Left lung (tissue), 10 donors: ENCODE data around the gene SLC9A9. TPM values are rescaled to one million over a fixed set of nuclear protein-coding genes. Genes with fewer than 3 reads are reported as not detected.

Experiments
- ATAC-seq: fragments of 200-7000 bp; cut with Tn5 transposase; one replicate; pipeline ENCODE4 v1.9.1; 2020; ENCODE audit warnings: moderate library complexity
- DNase-seq, 4 donors: peaks; one replicate each; pipeline ENCODE4 v3.0.0-alpha.2; 2013 to 2020
- H3K27ac ChIP-seq, 2 donors: fragments of 200-600 bp; sonication (generic) in 1 of 2; one replicate each; pipeline versions ENCODE4 v1.5.0 to v1.8.0; 2020 to 2021
- H3K27me3 ChIP-seq, 2 donors: fragments of 200-600 bp; sonication (generic) in 1 of 2; one replicate each; pipeline versions ENCODE4 v1.5.0 to v1.8.0; 2020 to 2021
- H3K36me3 ChIP-seq, 2 donors: fragments of 200-600 bp; sonication (generic) in 1 of 2; one replicate each; pipeline versions ENCODE4 v1.5.0 to v1.8.0; 2020 to 2021
- H3K4me1 ChIP-seq, 2 donors: fragments of 200-600 bp; one replicate each; pipeline ENCODE4 v1.8.0; 2021
- H3K4me3 ChIP-seq, 2 donors: fragments of 200-600 bp; sonication (generic) in 1 of 2; one replicate each; pipeline versions ENCODE4 v1.5.0 to v1.8.0; 2020 to 2021; ENCODE audit warnings: mild to moderate bottlenecking in 1 of 2
- H3K9me3 ChIP-seq, 2 donors: fragments of 200-600 bp; sonication (generic) in 1 of 2; one replicate each; pipeline versions ENCODE4 v1.5.0 to v1.8.0; 2020 to 2021
- CTCF ChIP-seq, 2 donors: fragments of 200-600 bp; sonication (generic) in 1 of 2; IDR thresholded peaks; one replicate each; pipeline versions ENCODE4 v1.5.0 to v1.8.0; 2021; ENCODE audit warnings: antibody characterized with exemption in 2 of 2
- intact Hi-C, 2 donors: fragments of 100-400 bp; cut with DNase I; formaldehyde crosslinking; loops; one replicate each; pipeline versions ENCODE4 v1.11.2 to v1.14.2; 2022
- polyA plus RNA-seq, 6 donors: library from polyadenylated mRNA; unstranded; fragments of 120-200 nt; gene quantifications; one replicate each; pipeline ENCODE4 v1.2.1, GENCODE V29; 2013; ENCODE audit not compliant: insufficient read length in 6 of 6
- total RNA-seq, 2 donors: library from RNA; stranded (reverse); fragmentation: NEBNext Ultra II Directional; extraction: Animal tissue kit (Norgen Biotek cat#: 25700); gene quantifications; one replicate each; pipeline ENCODE4 v1.2.1, GENCODE V29; 2021
- donor health status: DM: no; HTN: yes; CAD: no.
- donor health status: DM: no; HTN: no; CAD: no.

The SLC9A9 gene
- total and polyA plus RNA-seq, 8 donors = 13.9 to 19.6 (median 16.8) TPM

- Histone ChIP-seq H3K9me3 (no peaks in the 10 kb centered on the region), H3K27me3 (no peaks in the 10 kb centered on the region), H3K4me1 (no peaks in the 10 kb centered on the region), H3K36me3 (no peaks in the 10 kb centered on the region), H3K27ac (no peak overlapping the region), H3K4me3 (no peak overlapping the region)
- TF ChIP-seq CTCF (IDR thresholded peaks at IDR 0.05) = no peak
- intact Hi-C loops = no loop called here
- ATAC-seq (no peak), DNase-seq (no peak)
These were observed 64.4 kb downstream of the SLC9A9 start for GRCh38 chr3:143783851-143784370.

GRCh38 chr3:143775459-143775858 lies 72.8 kb downstream of the SLC9A9 start:
- no peak overlapping the region for H3K4me3 ChIP-seq
- DNase-seq (peak in 1 of 4 donors; percentile 51), ATAC-seq (peak; percentile 86)
- H3K36me3 ChIP-seq = no peaks in the 10 kb centered on the region
- no peak overlapping the region for H3K27ac ChIP-seq
- peak; percentile 34 to 54 for TF ChIP-seq CTCF (IDR thresholded peaks at IDR 0.05)
- H3K4me1 ChIP-seq = peaks cover 0 to 6% of the 10 kb centered on the region in 2 donors
- H3K9me3 ChIP-seq = no peaks in the 10 kb centered on the region
- intact Hi-C loops = loop anchor here in 1 of 2 donors (5.0 kb wide), 1 partner anchor 177 kb away; no protein-coding TSS in a partner anchor
- H3K27me3 ChIP-seq = no peaks in the 10 kb centered on the region

- Histone ChIP-seq H3K27ac (no peak overlapping the region), H3K4me1 (peaks cover 0 to 6% of the 10 kb centered on the region in 2 donors), H3K36me3 (no peaks in the 10 kb centered on the region), H3K4me3 (no peak overlapping the region), H3K9me3 (no peaks in the 10 kb centered on the region), H3K27me3 (no peaks in the 10 kb centered on the region)
- intact Hi-C loops = no loop called here
- no peak for ATAC-seq
- DNase-seq = no peak
- TF ChIP-seq CTCF (IDR thresholded peaks at IDR 0.05) = no peak
These were observed 76.3 kb downstream of the SLC9A9 start for GRCh38 chr3:143771939-143772338.

GRCh38 chr3:143771258-143771657 lies 77.0 kb downstream of the SLC9A9 start:
- Histone ChIP-seq H3K4me3 (no peak overlapping the region), H3K9me3 (no peaks in the 10 kb centered on the region), H3K4me1 (peaks cover 0 to 6% of the 10 kb centered on the region in 2 donors), H3K27ac (no peak overlapping the region), H3K36me3 (no peaks in the 10 kb centered on the region), H3K27me3 (no peaks in the 10 kb centered on the region)
- ATAC-seq = no peak
- no peak for TF ChIP-seq CTCF (IDR thresholded peaks at IDR 0.05)
- intact Hi-C loops = no loop called here
- no peak for DNase-seq

- Histone ChIP-seq H3K4me3 (no peak overlapping the region), H3K36me3 (no peaks in the 10 kb centered on the region), H3K4me1 (peaks cover 0 to 6% of the 10 kb centered on the region in 2 donors), H3K27me3 (no peaks in the 10 kb centered on the region), H3K27ac (no peak overlapping the region), H3K9me3 (no peaks in the 10 kb centered on the region)
- intact Hi-C loops = no loop called here
- DNase-seq = no peak
- TF ChIP-seq CTCF (IDR thresholded peaks at IDR 0.05) = no peak
- no peak for ATAC-seq
These were observed 77.9 kb downstream of the SLC9A9 start for GRCh38 chr3:143770391-143770790.
